K562 (cell line): ENCODE results near the gene SBK3.

ENCODE experiments used
- CBX2 ChIP-seq: fragments of 200-600 bp; sonication (generic); IDR thresholded peaks from one replicate; pipeline ENCODE4 v1.6.1; 2012; ENCODE audit warnings: mild to moderate bottlenecking, low read length, inconsistent platforms; ENCODE audit not compliant: insufficient read depth, poor library complexity, severe bottlenecking
- DMBX1 ChIP-seq: fragments of 250-450 bp; sonication (Bioruptor Pico); IDR thresholded peaks from 2 replicates; pipeline ENCODE4 v1.8.0; 2022; ENCODE audit warnings: inconsistent platforms, mild to moderate bottlenecking, moderate library complexity, borderline replicate concordance
- EZH2 ChIP-seq: IDR thresholded peaks from 2 replicates; pipeline ENCODE4 v1.6.1; 2012; ENCODE audit warnings: low read depth, mild to moderate bottlenecking, inconsistent platforms, low read length, borderline replicate concordance
- POLR2A ChIP-seq: fragments of 450-650 bp; conservative IDR thresholded peaks from 2 replicates; pipeline ENCODE4 v1.6.1; 2016
- POLR2AphosphoS5 ChIP-seq: IDR thresholded peaks from 2 replicates; pipeline ENCODE4 v1.6.1; 2011; ENCODE audit warnings: mild to moderate bottlenecking, low read depth, low read length, moderate library complexity; ENCODE audit not compliant: control insufficient read depth, insufficient read depth
- TRIM24 ChIP-seq, 2 experiments: fragments of 450-650 bp; IDR thresholded peaks; 2 replicates each; pipeline ENCODE4 v1.6.1; 2016
- ZNF174 ChIP-seq: fragments of 250-450 bp; sonication (Bioruptor Pico); IDR thresholded peaks from 2 replicates; pipeline ENCODE4 v1.4.0; 2020; ENCODE audit warnings: mild to moderate bottlenecking

DNA sequence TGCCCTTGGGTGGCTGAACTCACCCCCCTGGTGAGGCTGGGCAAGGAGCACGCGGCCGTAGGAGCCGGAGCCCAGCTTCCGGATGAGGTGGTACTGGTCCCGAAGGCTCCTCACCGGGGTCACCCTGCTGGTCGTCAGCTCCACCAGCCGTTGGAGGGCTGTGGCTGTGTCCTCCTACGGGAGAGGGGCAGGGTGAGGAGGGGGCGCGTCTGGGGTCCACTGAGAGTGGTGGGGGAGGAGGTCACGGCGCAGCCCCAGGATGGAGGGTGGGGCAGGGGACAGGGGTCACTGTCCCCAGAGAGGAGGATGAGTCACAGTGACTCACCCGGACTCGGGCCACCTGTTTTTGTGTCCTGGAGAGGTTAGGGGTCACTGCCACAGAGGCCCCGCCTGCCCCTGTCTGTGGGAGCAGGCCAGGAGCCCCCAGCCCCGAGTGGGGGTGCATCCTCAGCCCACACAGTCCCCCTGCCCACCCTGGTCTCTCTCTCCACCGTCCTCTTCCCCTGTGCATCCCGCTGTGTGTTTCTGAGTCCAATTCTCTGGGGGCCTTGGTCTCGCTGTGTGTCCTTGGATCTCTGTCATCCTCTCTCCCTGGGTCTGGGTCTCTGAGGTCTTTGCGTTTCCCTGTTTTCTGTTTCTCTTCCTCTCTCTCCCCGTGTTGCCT lies 435 bp downstream of the SBK3 start:
- TF ChIP-seq DMBX1 (CRISPR knock-in tag) = peak; percentile 24; the same call in 1 of the 2 replicates
- TF ChIP-seq POLR2AphosphoS5 = no peak
- no peak for TF ChIP-seq POLR2A
- TF ChIP-seq CBX2 = no peak
- TF ChIP-seq EZH2 = no peak
- no peak; a peak in 1 of 4 replicates for TF ChIP-seq TRIM24 (IDR thresholded peaks at IDR 0.05)
- TF ChIP-seq ZNF174 (CRISPR knock-in tag) = no peak
